ENCODE results near the gene HAPLN2.
A peak's percentile ranks its signal among the peaks of the same experiment; 100 is the strongest.

HAPLN2 gene

DNA sequence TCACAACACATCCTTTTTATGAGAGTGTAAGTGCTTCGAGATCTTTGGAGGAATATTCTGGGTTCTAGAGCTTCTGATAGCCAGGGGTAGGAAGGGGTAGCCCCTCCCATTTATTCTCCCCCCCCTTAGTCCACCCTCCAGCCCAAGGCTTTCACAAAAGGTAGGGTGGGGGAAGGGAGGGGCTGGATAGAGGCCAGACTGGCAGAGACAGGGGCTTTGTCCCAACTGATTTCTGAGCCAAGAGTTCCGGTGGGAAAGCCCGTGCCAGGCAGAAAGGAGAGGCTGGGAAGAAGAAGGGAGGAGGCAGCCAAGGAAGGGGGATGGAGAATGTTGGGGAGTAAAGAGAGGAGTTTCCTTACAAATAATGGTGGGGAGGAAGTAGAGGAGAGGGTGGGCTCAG is 25.8 kb downstream of the HAPLN2 start:
- DNase-seq (ENCODE audit: low spot score): no peak

DNA sequence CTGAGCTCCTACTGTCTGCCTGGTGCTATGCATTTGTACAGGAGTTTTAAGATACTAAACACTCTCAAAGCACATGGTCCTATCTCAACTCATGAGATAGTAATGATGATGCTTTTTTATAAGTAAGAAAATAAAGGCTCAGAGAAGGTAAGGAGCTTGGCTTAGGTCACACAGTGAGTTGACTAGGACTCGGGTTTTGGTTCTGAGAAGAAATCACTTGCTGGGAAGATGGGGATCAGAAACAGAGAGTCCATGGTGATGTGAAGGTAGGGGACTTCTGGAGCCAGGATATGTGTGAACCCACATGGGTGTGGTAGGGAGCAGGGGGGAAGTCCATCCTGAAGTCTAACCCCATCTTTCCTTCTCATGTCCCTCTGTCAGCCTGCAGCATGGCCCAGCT is 26.5 kb downstream of the HAPLN2 start:
- DNase-seq (ENCODE audit: low spot score): no peak

DNA sequence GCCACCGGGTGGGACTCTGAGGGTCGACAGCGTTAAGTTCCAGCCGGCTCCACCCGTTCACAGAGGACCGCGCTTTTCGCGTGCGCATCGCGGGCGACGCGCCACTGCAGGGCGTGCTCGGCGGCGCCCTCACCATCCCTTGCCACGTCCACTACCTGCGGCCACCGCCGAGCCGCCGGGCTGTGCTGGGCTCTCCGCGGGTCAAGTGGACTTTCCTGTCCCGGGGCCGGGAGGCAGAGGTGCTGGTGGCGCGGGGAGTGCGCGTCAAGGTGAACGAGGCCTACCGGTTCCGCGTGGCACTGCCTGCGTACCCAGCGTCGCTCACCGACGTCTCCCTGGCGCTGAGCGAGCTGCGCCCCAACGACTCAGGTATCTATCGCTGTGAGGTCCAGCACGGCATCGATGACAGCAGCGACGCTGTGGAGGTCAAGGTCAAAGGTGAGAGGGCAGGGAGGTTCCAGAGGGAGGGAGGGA is 27.6 kb downstream of the HAPLN2 start:
- no peak for DNase-seq (ENCODE audit: low spot score)

DNA sequence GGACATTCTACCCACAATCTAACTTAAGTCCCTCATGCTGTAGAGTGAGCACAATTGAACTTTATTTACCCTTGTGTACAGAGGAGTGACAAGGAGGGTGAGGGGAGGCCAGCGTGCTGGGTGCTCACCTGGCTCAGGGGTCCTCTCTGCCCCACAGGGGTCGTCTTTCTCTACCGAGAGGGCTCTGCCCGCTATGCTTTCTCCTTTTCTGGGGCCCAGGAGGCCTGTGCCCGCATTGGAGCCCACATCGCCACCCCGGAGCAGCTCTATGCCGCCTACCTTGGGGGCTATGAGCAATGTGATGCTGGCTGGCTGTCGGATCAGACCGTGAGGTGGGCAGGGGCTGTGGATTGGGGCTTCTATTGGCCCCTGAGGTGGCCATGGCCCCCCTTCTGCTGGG is 28.1 kb downstream of the HAPLN2 start:
- no peak for DNase-seq (ENCODE audit: low spot score)

DNA sequence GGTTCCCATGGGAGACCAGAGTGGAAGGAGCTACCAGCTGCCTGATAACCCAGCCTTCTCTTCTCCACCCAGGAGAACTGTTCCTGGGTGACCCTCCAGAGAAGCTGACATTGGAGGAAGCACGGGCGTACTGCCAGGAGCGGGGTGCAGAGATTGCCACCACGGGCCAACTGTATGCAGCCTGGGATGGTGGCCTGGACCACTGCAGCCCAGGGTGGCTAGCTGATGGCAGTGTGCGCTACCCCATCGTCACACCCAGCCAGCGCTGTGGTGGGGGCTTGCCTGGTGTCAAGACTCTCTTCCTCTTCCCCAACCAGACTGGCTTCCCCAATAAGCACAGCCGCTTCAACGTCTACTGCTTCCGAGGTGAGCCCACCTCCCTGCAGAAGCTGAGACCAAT is 29.3 kb downstream of the HAPLN2 start:
- no peak for DNase-seq (ENCODE audit: low spot score)

DNA sequence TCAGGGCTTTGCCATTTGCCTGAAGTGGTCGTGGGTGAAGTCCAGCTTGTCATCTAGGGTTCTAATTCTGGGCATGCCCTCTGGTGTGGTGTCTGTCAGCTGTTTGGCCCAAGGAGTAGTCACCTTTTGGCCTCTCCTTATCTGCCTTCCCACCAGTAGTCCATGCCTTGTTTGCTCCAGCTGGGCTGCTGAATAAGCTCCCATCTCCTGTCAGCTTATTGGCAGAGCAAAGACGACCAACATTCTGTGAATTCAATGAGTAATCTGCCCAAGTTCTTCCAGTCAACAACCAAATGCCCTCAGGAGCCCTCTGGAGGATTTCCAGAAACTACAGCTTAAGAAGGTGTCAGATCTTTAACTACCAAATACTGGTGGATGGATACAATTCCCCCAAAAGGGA is 29.7 kb downstream of the HAPLN2 start:
- no peak for DNase-seq (ENCODE audit: low spot score)

DNA sequence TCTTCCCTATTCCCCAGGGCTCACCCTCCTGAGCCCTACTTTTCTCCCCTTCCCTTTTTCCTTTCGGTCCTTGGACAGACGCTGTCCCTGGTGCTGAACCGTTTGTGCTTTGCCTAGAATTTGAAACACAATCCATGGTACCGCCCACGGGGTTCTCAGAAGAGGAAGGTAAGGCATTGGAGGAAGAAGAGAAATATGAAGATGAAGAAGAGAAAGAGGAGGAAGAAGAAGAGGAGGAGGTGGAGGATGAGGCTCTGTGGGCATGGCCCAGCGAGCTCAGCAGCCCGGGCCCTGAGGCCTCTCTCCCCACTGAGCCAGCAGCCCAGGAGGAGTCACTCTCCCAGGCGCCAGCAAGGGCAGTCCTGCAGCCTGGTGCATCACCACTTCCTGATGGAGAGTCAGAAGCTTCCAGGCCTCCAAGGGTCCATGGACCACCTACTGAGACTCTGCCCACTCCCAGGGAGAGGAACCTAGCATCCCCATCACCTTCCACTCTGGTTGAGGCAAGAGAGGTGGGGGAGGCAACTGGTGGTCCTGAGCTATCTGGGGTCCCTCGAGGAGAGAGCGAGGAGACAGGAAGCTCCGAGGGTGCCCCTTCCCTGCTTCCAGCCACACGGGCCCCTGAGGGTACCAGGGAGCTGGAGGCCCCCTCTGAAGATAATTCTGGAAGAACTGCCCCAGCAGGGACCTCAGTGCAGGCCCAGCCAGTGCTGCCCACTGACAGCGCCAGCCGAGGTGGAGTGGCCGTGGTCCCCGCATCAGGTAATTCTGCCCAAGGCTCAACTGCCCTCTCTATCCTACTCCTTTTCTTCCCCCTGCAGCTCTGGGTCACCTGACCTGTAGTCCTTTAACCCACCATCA is 33.1 kb downstream of the HAPLN2 start:
- no peak for DNase-seq (ENCODE audit: low spot score)

DNA sequence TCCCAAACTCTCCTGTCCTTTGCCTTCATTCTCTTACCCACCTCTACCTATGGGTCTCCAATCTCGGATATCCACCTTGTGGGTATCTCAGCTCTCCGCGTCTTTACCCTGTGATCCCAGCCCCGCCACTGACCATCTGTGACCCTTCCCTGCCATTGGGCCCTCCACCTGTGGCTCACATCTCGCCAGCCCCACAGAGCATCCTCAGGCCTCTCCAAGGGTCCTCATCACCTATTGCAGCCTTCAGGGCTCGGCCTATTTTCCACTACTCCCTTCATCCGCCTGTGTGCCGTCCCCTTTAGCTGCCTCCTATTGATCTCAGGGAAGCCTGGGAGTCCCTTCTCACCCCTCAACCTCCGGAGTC is 33.8 kb downstream of the HAPLN2 start:
- DNase-seq (ENCODE audit: low spot score): no peak

DNA sequence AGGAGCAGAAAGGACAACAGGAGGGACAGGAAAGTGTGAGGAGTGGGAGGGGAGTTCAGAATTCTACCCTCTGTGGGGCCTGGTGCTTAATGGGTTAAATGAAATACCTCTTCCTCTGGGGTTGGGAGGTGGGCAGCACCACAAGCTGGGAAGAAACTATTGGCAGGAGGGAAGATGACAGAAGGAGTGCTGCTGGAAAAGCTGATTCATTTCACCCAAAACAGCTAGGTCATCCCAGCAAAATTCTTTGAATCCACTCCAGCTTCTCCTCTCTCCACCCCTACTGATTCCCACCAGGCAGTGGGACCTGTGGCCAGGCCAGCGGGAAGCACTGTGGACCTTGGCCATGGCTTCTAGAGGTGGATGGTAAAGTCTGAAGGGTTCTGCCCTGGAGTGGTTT is 35.5 kb downstream of the HAPLN2 start:
- no peak for DNase-seq (ENCODE audit: low spot score)

DNA sequence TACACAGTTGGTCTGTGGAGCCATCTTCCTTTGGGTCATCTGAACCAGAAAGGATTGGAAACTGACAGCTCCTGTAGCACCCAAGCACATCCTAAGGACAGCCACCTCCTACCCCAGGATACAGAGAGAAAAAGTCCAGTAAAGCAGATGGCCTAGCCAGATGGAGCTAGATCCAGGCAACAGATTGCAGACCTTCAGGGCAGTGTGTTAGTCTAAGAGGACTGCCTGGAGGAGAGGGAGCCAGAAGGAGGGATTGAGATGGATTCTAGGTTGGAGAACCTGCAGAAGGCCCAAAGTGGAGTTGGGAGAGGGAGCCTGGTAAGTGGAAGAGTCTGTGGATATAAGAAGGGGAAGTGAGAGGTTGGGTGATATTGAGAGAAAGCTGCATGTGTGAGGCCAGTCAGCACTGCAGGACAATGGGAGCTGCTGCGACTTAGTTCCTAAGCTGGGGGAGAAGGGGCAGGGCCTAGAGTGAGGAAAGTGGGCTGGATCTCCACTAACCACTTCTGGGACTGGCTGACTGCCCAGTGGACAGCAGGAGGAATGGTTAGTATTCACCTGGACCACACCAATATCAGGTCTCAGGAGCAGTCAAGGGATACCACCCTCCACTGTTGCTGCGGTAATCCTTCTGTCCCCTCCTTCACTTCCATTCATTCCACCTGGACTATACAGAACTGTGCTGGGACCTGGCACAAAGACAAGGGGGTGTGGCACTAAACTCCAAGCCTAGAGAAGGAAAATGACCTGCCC is 36.1 kb downstream of the HAPLN2 start:
- DNase-seq (ENCODE audit: low spot score): no peak

DNA sequence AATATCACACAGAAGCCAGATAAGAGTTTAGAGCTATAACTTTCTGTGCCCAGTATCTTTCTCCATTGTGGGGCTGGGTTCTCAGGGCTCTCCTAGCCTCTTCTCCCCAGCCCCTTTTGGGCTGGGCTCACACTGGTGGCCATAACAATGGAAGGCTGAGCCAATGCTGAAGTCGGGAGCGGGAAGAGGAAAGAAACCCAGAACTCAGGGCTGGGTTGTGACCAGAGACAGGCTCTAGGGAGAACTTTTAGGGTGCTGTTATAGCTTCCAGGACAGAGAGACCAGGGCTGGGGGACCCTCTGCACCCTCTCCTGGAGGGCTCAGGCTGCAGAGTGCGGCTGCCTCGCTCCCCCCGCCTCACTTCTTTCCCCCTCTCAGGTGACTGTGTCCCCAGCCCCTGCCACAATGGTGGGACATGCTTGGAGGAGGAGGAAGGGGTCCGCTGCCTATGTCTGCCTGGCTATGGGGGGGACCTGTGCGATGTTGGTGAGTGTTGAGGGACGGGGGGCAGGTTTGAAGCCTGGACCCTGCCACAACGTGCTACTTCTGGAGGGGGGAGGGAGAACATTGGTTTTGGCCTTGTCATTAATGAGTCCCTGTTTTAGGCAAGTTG is 36.8 kb downstream of the HAPLN2 start:
- no peak for DNase-seq (ENCODE audit: low spot score)

DNA sequence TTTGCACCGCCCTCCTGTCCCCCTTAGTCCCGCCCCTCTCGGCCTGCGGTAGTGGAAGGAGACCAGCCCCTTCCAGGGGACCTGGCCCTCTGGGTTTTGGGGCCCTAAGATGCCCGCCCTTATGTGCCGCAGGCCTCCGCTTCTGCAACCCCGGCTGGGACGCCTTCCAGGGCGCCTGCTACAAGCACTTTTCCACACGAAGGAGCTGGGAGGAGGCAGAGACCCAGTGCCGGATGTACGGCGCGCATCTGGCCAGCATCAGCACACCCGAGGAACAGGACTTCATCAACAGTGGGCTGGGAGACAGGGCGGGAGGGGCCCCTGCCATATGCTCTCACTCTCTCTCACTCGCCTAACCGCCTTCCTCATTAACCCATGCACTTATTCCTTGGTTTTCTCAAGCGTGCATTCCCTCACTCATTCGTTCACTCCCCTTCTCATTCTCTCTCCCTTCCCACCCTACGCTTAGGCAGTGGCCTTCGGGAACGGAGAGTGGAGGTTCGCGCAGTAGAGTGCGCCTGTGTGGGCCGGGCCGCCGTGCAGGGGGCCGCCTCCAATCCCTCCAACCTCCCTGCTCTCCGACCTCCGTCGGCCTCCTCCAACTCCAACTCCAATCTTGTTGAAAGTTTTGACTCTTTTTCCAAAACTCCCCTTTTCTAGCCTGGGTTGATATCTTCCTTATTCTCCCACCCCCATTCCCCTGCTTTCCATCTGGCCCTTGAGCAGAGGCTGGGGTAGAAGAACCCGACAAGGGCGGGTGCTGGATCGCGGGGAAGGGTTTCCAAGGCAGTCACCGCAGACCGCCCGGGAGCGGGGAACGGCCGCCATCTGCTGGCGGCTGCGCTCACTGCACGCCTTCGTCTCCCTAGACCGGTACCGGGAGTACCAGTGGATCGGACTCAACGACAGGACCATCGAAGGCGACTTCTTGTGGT is 37.9 kb downstream of the HAPLN2 start:
- DNase-seq (ENCODE audit: low spot score): peak; percentile 72

DNA sequence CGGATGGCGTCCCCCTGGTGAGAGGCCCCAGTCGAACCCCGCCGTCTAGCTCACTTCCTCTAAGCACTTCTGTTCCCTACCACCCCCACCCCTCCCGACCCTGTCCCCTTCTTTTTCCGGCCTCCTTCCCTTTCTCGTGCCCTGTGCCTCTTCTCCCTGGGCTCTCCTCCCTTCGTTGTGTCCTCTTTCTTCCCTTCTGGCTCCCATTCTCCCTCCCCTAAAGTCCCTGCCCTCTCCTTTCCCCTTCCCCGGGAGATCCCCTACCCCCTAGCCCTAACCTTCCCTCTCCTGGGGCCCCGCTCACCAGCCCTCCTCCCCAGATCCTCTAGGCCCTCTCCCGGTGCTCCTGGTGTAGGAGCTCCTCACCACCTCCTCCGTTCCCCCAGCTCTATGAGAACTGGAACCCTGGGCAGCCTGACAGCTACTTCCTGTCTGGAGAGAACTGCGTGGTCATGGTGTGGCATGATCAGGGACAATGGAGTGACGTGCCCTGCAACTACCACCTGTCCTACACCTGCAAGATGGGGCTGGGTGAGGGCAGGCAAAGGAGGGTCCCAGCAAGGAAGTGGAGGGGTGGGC is 38.6 kb downstream of the HAPLN2 start:
- no peak for DNase-seq (ENCODE audit: low spot score)

DNA sequence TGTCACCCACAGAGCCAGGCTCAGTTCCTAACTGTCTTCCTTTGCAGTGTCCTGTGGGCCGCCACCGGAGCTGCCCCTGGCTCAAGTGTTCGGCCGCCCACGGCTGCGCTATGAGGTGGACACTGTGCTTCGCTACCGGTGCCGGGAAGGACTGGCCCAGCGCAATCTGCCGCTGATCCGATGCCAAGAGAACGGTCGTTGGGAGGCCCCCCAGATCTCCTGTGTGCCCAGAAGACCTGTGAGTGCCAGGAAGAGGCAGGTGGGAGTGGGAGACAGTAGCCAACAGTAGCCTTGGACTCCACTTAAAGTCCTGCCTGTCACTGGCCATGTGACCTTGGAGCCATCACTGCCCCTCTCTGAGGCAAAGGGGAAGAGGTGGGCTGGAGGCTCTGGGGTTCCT is 39.3 kb downstream of the HAPLN2 start:
- no peak for DNase-seq (ENCODE audit: low spot score)

DNA sequence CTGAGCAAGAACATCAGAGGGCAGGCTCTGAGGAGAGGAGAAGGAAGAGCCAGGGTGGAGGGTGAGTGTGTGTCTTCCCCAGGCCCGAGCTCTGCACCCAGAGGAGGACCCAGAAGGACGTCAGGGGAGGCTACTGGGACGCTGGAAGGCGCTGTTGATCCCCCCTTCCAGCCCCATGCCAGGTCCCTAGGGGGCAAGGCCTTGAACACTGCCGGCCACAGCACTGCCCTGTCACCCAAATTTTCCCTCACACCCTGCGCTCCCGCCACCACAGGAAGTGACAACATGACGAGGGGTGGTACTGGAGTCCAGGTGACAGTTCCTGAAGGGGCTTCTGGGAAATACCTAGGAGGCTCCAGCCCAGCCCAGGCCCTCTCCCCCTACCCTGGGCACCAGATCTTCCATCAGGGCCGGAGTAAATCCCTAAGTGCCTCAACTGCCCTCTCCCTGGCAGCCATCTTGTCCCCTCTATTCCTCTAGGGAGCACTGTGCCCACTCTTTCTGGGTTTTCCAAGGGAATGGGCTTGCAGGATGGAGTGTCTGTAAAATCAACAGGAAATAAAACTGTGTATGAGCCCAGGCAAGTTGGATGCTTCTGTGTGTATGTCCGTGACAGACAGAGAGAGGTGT is 39.8 kb downstream of the HAPLN2 start:
- DNase-seq (ENCODE audit: low spot score): no peak

DNA sequence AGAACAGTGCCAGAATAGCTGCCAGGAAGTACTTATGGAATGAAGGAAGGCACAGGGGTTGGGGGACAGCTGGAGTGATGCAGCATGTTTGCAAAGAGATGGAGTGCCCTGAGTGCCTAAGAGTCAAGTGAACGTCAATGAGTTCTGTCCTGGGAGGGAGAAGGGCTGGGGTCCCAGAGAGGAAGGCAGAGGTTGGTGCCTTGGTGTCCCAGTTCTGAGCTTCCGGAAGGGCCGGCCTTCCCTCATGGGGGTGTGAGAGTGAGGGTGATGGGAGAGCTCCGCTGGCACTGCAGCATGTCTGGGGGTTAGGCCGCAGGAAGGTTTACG is 40.4 kb downstream of the HAPLN2 start:
- no peak for DNase-seq (ENCODE audit: low spot score)

DNA sequence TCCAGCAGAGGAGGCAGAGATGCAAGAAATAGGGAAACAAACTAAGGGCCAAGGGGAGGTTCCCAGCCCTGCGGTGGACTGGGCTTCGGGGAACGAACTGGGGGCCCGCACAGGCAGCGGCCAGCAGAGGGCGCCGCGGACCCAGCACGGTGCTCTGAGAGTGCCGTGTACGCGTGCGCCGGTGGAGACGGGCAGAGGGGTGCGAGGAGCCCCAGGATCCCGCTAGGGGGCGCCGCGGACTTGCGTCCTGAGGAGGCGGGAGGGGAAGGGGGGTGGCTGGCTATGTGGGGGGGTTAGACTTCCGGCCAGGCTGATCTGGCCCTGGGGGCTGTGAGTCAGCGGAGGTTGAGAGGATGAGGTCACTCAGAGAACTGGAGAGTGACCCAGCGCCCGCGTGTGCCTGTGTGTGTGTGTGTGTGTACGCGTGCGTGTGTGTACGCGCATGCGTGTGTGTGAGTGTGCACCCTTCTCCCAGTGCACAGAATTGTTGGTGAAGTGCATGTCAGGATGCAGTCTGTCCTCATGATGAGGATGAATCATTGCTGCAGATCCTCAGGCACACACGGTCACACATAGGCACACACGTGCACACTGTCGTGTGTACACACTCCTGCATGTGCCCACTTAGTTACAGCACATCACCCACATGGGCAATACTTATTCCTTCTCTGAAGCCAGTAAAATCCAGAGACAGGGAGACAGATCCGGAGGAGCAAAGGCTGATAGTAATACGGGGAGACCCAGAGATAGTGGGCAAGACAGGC is 41.0 kb downstream of the HAPLN2 start:
- peak; percentile 88 for DNase-seq (ENCODE audit: low spot score)

DNA sequence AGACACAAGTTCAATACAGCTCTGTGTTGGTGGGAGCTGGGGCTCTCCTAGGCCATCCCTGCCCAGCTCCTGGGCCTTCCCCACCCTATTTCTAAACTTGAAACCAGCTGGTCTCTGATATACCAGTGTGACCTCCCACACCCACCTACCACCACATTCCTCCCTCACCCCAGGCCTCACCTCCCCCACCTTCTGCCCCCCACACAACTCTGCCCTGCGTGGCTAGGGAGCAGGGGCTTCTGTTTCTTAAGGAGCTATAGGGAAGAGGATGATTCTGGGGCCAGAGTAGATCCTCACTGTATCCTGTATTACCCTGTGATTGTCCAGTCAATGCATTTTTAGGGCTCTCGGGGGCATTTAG is 41.5 kb downstream of the HAPLN2 start:
- DNase-seq (ENCODE audit: low spot score): no peak

DNA sequence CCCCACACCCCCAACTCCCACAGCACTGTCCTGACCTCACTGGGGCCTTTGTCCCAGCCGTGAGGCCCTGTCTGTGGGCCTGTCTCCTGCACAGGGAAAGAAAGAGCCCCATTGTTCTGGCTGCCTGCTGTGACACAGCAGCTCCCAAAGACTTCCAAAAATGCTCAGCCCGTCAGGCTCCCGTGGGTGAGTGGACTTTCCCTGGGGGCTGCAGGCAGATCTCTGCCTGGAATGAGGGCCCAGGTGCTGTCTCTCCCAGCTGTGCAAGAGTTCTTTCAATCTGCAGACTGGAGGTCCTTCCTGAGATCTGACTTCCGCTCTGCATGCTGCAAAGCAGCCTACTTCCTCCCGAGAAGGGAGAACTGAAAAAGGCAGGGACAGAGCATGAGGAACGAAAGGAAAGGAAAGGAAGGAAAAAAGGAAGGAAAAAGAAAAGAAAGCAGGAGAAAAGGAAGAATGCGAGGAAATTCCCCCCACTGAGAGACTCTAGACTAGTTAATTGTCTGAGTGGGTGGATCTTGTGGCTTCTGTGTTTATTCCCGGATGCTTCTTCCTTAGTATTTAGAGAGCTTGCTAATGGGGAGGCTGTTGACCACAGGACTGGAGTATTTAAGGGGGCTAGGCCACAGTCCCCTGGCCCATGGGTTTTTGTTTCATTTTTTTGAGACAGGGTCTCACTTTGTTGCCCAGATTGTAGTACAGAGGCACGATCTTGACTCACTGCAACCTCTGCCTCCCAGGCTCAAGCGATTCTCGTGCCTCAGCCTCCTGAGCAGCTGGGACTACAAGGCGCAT is 43.0 kb downstream of the HAPLN2 start:
- DNase-seq (ENCODE audit: low spot score): no peak

DNA sequence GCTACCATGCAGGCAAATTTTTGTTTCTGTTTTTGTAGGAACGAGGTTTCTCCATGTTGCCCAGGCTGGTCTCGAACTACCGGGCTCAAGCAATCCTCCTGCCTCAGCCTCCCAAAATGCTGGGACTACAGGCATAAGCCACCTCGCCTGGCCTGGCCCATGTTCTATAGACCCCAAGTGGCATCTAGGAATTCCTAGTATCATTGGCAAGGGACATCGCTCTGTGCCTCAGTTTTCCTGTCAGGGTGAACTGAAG is 43.5 kb downstream of the HAPLN2 start:
- DNase-seq (ENCODE audit: low spot score): no peak
